ENCODE data around the gene TXNDC11. TPM values are rescaled to one million over a fixed set of nuclear protein-coding genes. Genes with fewer than 3 reads are reported as not detected.
A peak's percentile ranks its signal among the peaks of the same experiment; 100 is the strongest.

TXNDC11 gene
- total RNA-seq, 1 donor from 2014 or later, result 29.0 TPM

DNA sequence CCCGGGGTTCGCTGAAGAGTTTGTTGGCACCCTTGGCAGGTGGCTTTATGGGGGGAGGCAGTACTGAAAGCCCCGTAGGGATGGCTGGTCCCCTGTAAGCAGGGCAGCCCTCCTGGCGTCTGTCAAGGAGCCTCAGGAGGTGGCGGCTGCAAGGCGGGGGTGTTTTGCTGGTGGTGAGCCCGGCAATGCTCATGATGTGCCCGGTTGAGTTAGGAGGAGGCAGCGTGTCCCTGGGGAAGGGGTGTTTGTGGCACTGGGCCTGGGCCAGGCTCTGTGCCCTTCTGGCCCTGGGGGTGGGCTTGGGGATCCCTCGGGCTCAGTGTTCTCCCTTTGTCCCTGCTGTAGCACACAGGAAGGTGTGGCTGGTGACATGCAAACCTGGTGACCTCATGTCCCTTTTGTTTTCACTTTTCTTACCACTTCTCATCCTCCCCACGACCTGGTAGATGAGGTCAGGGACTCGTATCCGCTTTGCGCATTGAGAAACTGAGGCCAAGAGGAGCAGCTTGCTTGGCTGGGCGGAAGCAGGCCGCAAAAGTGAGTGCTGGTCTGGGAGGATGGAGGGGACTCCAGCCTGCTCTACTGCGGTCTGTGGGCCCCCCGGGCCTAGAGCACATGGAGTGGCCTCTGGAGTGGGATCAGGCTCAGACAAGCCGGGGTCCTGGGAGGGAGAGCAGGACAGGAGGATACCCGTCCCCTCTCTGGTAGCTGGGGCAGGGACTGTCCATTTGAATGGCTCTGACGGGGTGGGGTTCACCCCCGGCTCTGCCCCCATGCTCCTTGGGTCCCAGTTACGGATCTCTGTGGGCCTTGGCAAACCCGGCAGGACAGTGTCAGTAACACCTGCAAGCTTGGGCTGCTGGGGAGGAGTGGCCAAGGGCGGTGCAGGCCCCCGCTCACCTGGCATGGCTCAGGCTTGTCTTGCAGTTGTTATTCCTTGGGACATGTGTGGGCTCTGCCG is 72.2 kb downstream of the TXNDC11 start:
- peaks cover 64% of the 10 kb centered on the region for H4K20me1 ChIP-seq (ENCODE audit: insufficient read depth, low read length)
- H3K4me3 ChIP-seq (ENCODE audit: insufficient read depth, low read depth, low read length), result peak overlapping the region; percentile 65
- no peak for DNase-seq (ENCODE audit: low read depth)
- FAIRE-seq, result no peak
- Mint-ChIP-seq H3K9me3 (ENCODE audit: unreplicated experiment) (no peaks in the 10 kb centered on the region), H3K36me3 (ENCODE audit: low read depth, unreplicated experiment) (peaks cover 2% of the 10 kb centered on the region), H3K27me3 (ENCODE audit: low read depth, unreplicated experiment) (peaks cover 6% of the 10 kb centered on the region), H3K27ac (ENCODE audit: unreplicated experiment) (no peak overlapping the region), H3K4me3 (ENCODE audit: unreplicated experiment) (peak overlapping the region; percentile 88), H3K4me1 (ENCODE audit: low read depth, unreplicated experiment) (peaks cover 23% of the 10 kb centered on the region)
- no peaks in the 10 kb centered on the region for H3K36me3 ChIP-seq (ENCODE audit: insufficient read depth, low read length)
- TF ChIP-seq CTCF (IDR thresholded peaks at IDR 0.05; ENCODE audit: insufficient read depth, low read depth, low read length), result no peak
- TF ChIP-seq EZH2 (IDR thresholded peaks at IDR 0.05; ENCODE audit: insufficient read depth, low read length), result no peak
- H3K79me2 ChIP-seq (ENCODE audit: insufficient read depth, low read length), result peaks cover 56% of the 10 kb centered on the region
- no peak overlapping the region for H3K27ac ChIP-seq (ENCODE audit: low read depth, low read length)
- H2AFZ ChIP-seq (ENCODE audit: low read depth, low read length), result no peak overlapping the region
- H3K4me1 ChIP-seq (ENCODE audit: insufficient read depth, low read length), result peaks cover 21% of the 10 kb centered on the region
- peak overlapping the region; percentile 91 for H3K4me2 ChIP-seq (ENCODE audit: low read length)
- H3K27me3 ChIP-seq (ENCODE audit: insufficient read depth, low read length), result no peaks in the 10 kb centered on the region
- H3K9me3 ChIP-seq (ENCODE audit: insufficient read depth, low read depth, low read length), result no peaks in the 10 kb centered on the region
- H3K9ac ChIP-seq (ENCODE audit: low read length), result peak overlapping the region; percentile 84

GRCh38 chr16:11669380-11670146 is 73.1 kb downstream of the TXNDC11 start:
- Histone ChIP-seq H2AFZ (ENCODE audit: low read depth, low read length) (peak overlapping the region; percentile 66), H3K79me2 (ENCODE audit: insufficient read depth, low read length) (peaks cover 55% of the 10 kb centered on the region), H3K9ac (ENCODE audit: low read length) (peak overlapping the region; percentile 84), H3K27me3 (ENCODE audit: insufficient read depth, low read length) (no peaks in the 10 kb centered on the region), H3K4me1 (ENCODE audit: insufficient read depth, low read length) (peaks cover 16% of the 10 kb centered on the region), H4K20me1 (ENCODE audit: insufficient read depth, low read length) (peaks cover 56% of the 10 kb centered on the region), H3K27ac (ENCODE audit: low read depth, low read length) (no peak overlapping the region), H3K9me3 (ENCODE audit: insufficient read depth, low read depth, low read length) (no peaks in the 10 kb centered on the region), H3K4me2 (ENCODE audit: low read length) (peak overlapping the region; percentile 91), H3K36me3 (ENCODE audit: insufficient read depth, low read length) (no peaks in the 10 kb centered on the region), H3K4me3 (ENCODE audit: insufficient read depth, low read depth, low read length) (peak overlapping the region; percentile 65)
- no peak for DNase-seq (ENCODE audit: low read depth)
- TF ChIP-seq CTCF (IDR thresholded peaks at IDR 0.05; ENCODE audit: insufficient read depth, low read depth, low read length) (no peak), EZH2 (IDR thresholded peaks at IDR 0.05; ENCODE audit: insufficient read depth, low read length) (no peak)
- Mint-ChIP-seq H3K27ac (ENCODE audit: unreplicated experiment) (peak overlapping the region; percentile 42), H3K4me1 (ENCODE audit: low read depth, unreplicated experiment) (peaks cover 14% of the 10 kb centered on the region), H3K4me3 (ENCODE audit: unreplicated experiment) (peak overlapping the region; percentile 88), H3K9me3 (ENCODE audit: unreplicated experiment) (no peaks in the 10 kb centered on the region), H3K27me3 (ENCODE audit: low read depth, unreplicated experiment) (peaks cover 8% of the 10 kb centered on the region), H3K36me3 (ENCODE audit: low read depth, unreplicated experiment) (no peaks in the 10 kb centered on the region)
- no peak for FAIRE-seq
